Measurements from ENCODE around the gene CHN1. TPM values are rescaled to one million over a fixed set of nuclear protein-coding genes. Genes with fewer than 3 reads are reported as not detected.

Gene CHN1
- total RNA-seq, 1 donor from 2014 or later = 16.8 TPM

GRCh38 chr2:174833737-174834136, 171.4 kb downstream of the CHN1 start:
- no peaks in the 10 kb centered on the region for H3K27me3 ChIP-seq (ENCODE audit: low read depth)
- no peak for DNase-seq
- H3K4me3 ChIP-seq = no peak overlapping the region
- H3K27ac ChIP-seq = no peak overlapping the region
- no peak for TF ChIP-seq CTCF (IDR thresholded peaks at IDR 0.05)
- intact Hi-C loops (cut with DNase I) = no loop called here
- ATAC-seq = no peak
- no peaks in the 10 kb centered on the region for H3K36me3 ChIP-seq
- peaks cover under 1% of the 10 kb centered on the region for H3K4me1 ChIP-seq
- no peaks in the 10 kb centered on the region for H3K9me3 ChIP-seq

GRCh38 chr2:174830561-174830960, 174.6 kb downstream of the CHN1 start:
- DNase-seq (no peak), ATAC-seq (no peak)
- Histone ChIP-seq H3K27me3 (ENCODE audit: low read depth) (no peaks in the 10 kb centered on the region), H3K36me3 (no peaks in the 10 kb centered on the region), H3K4me3 (no peak overlapping the region), H3K27ac (no peak overlapping the region), H3K9me3 (no peaks in the 10 kb centered on the region), H3K4me1 (peaks cover 23% of the 10 kb centered on the region)
- intact Hi-C loops (cut with DNase I) = no loop called here
- TF ChIP-seq CTCF (IDR thresholded peaks at IDR 0.05) = no peak

- H3K4me3 ChIP-seq = no peak overlapping the region
- no peak for DNase-seq
- peaks cover 23% of the 10 kb centered on the region for H3K4me1 ChIP-seq
- no peaks in the 10 kb centered on the region for H3K36me3 ChIP-seq
- no peak for ATAC-seq
- no peak overlapping the region for H3K27ac ChIP-seq
- no peaks in the 10 kb centered on the region for H3K9me3 ChIP-seq
- intact Hi-C loops (cut with DNase I) = no loop called here
- no peak for TF ChIP-seq CTCF (IDR thresholded peaks at IDR 0.05)
- no peaks in the 10 kb centered on the region for H3K27me3 ChIP-seq (ENCODE audit: low read depth)
Observed at GRCh38 chr2:174829550-174829949, 175.6 kb downstream of the CHN1 start.

- Histone ChIP-seq H3K4me1 (peaks cover 23% of the 10 kb centered on the region), H3K36me3 (no peaks in the 10 kb centered on the region), H3K4me3 (no peak overlapping the region), H3K9me3 (no peaks in the 10 kb centered on the region), H3K27ac (peak overlapping the region; percentile 50), H3K27me3 (ENCODE audit: low read depth) (no peaks in the 10 kb centered on the region)
- ATAC-seq (peak; percentile 11 to 41), DNase-seq (no peak)
- intact Hi-C loops (cut with DNase I) = no loop called here
- no peak for TF ChIP-seq CTCF (IDR thresholded peaks at IDR 0.05)
Observed at GRCh38 chr2:174827371-174828369, 177.5 kb downstream of the CHN1 start.

- no peak overlapping the region for H3K27ac ChIP-seq
- intact Hi-C loops (cut with DNase I) = no loop called here
- no peaks in the 10 kb centered on the region for H3K27me3 ChIP-seq (ENCODE audit: low read depth)
- ATAC-seq (no peak), DNase-seq (no peak)
- H3K9me3 ChIP-seq = no peaks in the 10 kb centered on the region
- no peak overlapping the region for H3K4me3 ChIP-seq
- peaks cover 23% of the 10 kb centered on the region for H3K4me1 ChIP-seq
- no peak for TF ChIP-seq CTCF (IDR thresholded peaks at IDR 0.05)
- no peaks in the 10 kb centered on the region for H3K36me3 ChIP-seq
Observed at GRCh38 chr2:174826051-174826450, 179.1 kb downstream of the CHN1 start.
